Endothelial cell of umbilical vein (primary cell): ENCODE results near the gene MCF2L.

Source experiments
- EZH2 ChIP-seq: IDR thresholded peaks from 2 replicates; pipeline ENCODE4 v1.6.1; 2012; ENCODE audit warnings: borderline replicate concordance, low read depth, mild to moderate bottlenecking, moderate library complexity, low read length, inconsistent platforms; ENCODE audit not compliant: severe bottlenecking
- GATA2 ChIP-seq: IDR thresholded peaks from 2 replicates; pipeline ENCODE4 v1.7.0; 2011; ENCODE audit warnings: low read depth, mild to moderate bottlenecking, moderate library complexity, mixed read lengths, low read length; ENCODE audit not compliant: insufficient read length, insufficient read depth
- JUN ChIP-seq: IDR thresholded peaks from 2 replicates; pipeline ENCODE4 v1.6.1; 2011; ENCODE audit warnings: borderline replicate concordance, low read depth; ENCODE audit not compliant: insufficient read length, insufficient read depth
- MYC ChIP-seq: IDR thresholded peaks from one replicate; pipeline ENCODE4 v1.6.1; 2011; ENCODE audit warnings: mild to moderate bottlenecking, low read depth, low read length
- POLR2A ChIP-seq: IDR thresholded peaks from 2 replicates; pipeline ENCODE4 v1.6.1; 2012; ENCODE audit warnings: low read depth, mild to moderate bottlenecking, control low read depth, low read length
- POLR2AphosphoS5 ChIP-seq: IDR thresholded peaks from 2 replicates; pipeline ENCODE4 v1.6.1; 2012; ENCODE audit warnings: low read depth, mild to moderate bottlenecking, control low read depth, low read length, moderate library complexity; ENCODE audit not compliant: insufficient read depth
- TF ChIP-seq, protein P1 (sequence below), 2 donors: IDR thresholded peaks; 1 replicate in 1 of 2; 2 replicates in 1 of 2; pipeline ENCODE4 v1.5.1; 2011; ENCODE audit warnings: low read length in 2 of 2, mild to moderate bottlenecking in 2 of 2, moderate library complexity in 2 of 2, control low read depth in 1 of 2, inconsistent platforms in 1 of 2, low read depth in 1 of 2; ENCODE audit not compliant: insufficient read depth in 1 of 2; ENCODE audit errors: extremely low read depth in 1 of 2
- TF ChIP-seq, protein P2 (sequence below): IDR thresholded peaks from 2 replicates; pipeline ENCODE4 v1.6.1; 2011; ENCODE audit not compliant: insufficient read depth, insufficient read length

DNA sequence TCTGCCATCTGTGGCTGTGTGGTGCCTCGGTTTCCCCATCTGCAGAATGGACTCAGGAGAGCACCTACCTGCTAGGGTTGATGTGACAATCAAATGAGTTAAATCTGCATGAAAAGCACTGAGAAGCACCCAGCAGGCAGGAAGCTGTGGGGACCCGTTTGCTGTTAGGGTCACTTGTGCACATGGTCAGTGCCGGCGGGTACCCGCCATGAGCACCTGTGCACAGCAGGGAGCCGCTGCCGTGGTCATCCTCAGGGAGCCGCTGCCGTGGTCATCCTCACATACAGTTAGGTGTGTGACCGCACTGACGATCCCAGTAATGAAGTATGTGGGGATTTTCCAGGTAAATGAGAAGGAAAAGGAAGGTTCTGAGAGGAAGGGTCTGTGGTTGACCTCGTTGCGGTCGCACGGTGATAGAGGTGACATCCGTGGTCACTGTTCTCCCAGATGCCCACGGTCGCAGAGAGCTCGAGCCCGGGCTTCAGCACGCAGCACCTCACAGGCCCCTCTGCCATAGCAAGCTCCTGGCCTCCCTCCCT, 6.5 kb downstream of the MCF2L start:
- no peak for TF ChIP-seq EZH2
- TF ChIP-seq, protein P1, sequence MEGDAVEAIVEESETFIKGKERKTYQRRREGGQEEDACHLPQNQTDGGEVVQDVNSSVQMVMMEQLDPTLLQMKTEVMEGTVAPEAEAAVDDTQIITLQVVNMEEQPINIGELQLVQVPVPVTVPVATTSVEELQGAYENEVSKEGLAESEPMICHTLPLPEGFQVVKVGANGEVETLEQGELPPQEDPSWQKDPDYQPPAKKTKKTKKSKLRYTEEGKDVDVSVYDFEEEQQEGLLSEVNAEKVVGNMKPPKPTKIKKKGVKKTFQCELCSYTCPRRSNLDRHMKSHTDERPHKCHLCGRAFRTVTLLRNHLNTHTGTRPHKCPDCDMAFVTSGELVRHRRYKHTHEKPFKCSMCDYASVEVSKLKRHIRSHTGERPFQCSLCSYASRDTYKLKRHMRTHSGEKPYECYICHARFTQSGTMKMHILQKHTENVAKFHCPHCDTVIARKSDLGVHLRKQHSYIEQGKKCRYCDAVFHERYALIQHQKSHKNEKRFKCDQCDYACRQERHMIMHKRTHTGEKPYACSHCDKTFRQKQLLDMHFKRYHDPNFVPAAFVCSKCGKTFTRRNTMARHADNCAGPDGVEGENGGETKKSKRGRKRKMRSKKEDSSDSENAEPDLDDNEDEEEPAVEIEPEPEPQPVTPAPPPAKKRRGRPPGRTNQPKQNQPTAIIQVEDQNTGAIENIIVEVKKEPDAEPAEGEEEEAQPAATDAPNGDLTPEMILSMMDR (IDR thresholded peaks at IDR 0.05; ENCODE audit: extremely low read depth in 1 of 2, insufficient read depth in 1 of 2, low read depth in 1 of 2, low read length in 2 of 2): no peak
- TF ChIP-seq POLR2AphosphoS5: no peak
- no peak for TF ChIP-seq POLR2A
- no peak for TF ChIP-seq GATA2
- TF ChIP-seq MYC: no peak
- TF ChIP-seq, protein P2, sequence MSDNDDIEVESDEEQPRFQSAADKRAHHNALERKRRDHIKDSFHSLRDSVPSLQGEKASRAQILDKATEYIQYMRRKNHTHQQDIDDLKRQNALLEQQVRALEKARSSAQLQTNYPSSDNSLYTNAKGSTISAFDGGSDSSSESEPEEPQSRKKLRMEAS: no peak
- no peak for TF ChIP-seq JUN
